VCaP (cell line): Measurements from ENCODE around the gene CBX3.

Source experiments
- H3K27ac ChIP-seq: fragments of 450-650 bp; 2 replicates; pipeline ENCODE4 v1.5.1; 2017
- CTCF ChIP-seq: fragments of 450-650 bp; conservative IDR thresholded peaks from 2 replicates; pipeline ENCODE4 v1.5.1; 2017; ENCODE audit warnings: mild to moderate bottlenecking, moderate library complexity

CBX3 gene

GRCh38 chr7:26201247-26202018 lies at the start of gene CBX3:
Gene CBX3 (plus strand): TSS chr7:26201745. CDS start chr7:26202999, 1,254 bp downstream.
- no peak for TF ChIP-seq CTCF
- peak within 1 kb of the TSS; percentile 99 for H3K27ac ChIP-seq

- TF ChIP-seq CTCF = peak; percentile 29; the same call in 1 of the 2 replicates
- peak within 1 kb of the TSS; percentile 62 for H3K27ac ChIP-seq
Observed at GRCh38 chr7:26151953-26152781, 49.4 kb upstream of the CBX3 start, which contains the start of gene NFE2L3. Gene NFE2L3 (plus strand): TSS chr7:26152198. CDS start chr7:26152499, 301 bp downstream.

- H3K27ac ChIP-seq = peak overlapping the region; percentile 62; the same call in 1 of the 2 replicates
Observed at GRCh38 chr7:26152782-26153240, 48.7 kb upstream of the CBX3 start.

- H3K27ac ChIP-seq = peak overlapping the region; percentile 62; the same call in 1 of the 2 replicates
- no peak for TF ChIP-seq CTCF
Observed at GRCh38 chr7:26153241-26153822, 48.2 kb upstream of the CBX3 start.

- H3K27ac ChIP-seq = no peak overlapping the region
- no peak for TF ChIP-seq CTCF
Observed at GRCh38 chr7:26153823-26154783, 47.4 kb upstream of the CBX3 start.

- no peak for TF ChIP-seq CTCF
- peak overlapping the region; percentile 69; the same call in 1 of the 2 replicates for H3K27ac ChIP-seq
Observed at GRCh38 chr7:26155531-26156375, 45.8 kb upstream of the CBX3 start.
